ENCODE results near the gene OR8D2.

DNA sequence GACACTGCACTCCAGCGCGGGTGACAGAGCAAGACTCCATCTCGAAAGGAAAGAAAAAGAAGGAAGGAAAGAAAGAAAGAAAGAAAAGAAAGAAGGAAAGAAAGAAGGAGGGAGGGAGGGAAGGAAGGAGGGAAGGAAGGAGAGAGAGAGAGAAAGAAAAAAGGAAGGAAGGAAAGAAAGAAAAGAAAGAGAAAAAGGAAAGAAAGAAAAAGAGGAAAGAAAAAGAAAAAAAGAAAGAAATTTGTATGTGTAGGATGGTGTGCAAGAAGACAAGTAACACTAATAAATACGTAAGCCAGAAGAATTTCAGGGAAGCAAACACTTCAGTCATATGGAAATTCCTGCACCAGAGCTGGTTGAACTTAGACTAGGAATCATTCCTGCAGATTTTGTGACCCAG lies 6.9 kb downstream of the OR8D2 start:
- no peak for TF ChIP-seq POLR2AphosphoS5 (IDR thresholded peaks at IDR 0.05; ENCODE audit: low read depth, low read length)
- TF ChIP-seq POLR2A (IDR thresholded peaks at IDR 0.05; ENCODE audit: low read depth, low read length) = no peak
- no peak for TF ChIP-seq TAF1 (IDR thresholded peaks at IDR 0.05; ENCODE audit: low read depth, low read length)

Measured in GM12891 (cell line).